ENCODE measurements around the gene SLC25A48. TPM values are rescaled to one million over a fixed set of nuclear protein-coding genes. Genes with fewer than 3 reads are reported as not detected.

The SLC25A48 gene
- total and polyA plus RNA-seq, 3 donors from 2014 or later, result 0.71 to 1.8 (median 1.4) TPM

GRCh38 chr5:135813758-135814157 lies 20.7 kb upstream of the SLC25A48 start:
- no peaks in the 10 kb centered on the region for H3K36me3 ChIP-seq (ENCODE audit: low read depth, missing control alignments)
- no peaks in the 10 kb centered on the region for H3K9me3 ChIP-seq
- no peak overlapping the region for H3K27ac ChIP-seq
- WGBS, 2 donors, result 79 to 91% methylated on average over 7 of the region's 7 CpGs
- intact Hi-C loops (cut with DNase I; ENCODE audit: low total_unique reads), result no loop called here
- no peaks in the 10 kb centered on the region for H3K4me1 ChIP-seq
- DNase-seq, result no peak
- TF ChIP-seq POLR2A (IDR thresholded peaks at IDR 0.05), result no peak
- TF ChIP-seq, protein P1, sequence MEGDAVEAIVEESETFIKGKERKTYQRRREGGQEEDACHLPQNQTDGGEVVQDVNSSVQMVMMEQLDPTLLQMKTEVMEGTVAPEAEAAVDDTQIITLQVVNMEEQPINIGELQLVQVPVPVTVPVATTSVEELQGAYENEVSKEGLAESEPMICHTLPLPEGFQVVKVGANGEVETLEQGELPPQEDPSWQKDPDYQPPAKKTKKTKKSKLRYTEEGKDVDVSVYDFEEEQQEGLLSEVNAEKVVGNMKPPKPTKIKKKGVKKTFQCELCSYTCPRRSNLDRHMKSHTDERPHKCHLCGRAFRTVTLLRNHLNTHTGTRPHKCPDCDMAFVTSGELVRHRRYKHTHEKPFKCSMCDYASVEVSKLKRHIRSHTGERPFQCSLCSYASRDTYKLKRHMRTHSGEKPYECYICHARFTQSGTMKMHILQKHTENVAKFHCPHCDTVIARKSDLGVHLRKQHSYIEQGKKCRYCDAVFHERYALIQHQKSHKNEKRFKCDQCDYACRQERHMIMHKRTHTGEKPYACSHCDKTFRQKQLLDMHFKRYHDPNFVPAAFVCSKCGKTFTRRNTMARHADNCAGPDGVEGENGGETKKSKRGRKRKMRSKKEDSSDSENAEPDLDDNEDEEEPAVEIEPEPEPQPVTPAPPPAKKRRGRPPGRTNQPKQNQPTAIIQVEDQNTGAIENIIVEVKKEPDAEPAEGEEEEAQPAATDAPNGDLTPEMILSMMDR (IDR thresholded peaks at IDR 0.05), result no peak
- no peak overlapping the region for H3K4me3 ChIP-seq
- H3K27me3 ChIP-seq, result no peaks in the 10 kb centered on the region

GRCh38 chr5:135814316-135814715 lies 20.1 kb upstream of the SLC25A48 start:
- no peaks in the 10 kb centered on the region for H3K4me1 ChIP-seq
- TF ChIP-seq POLR2A (IDR thresholded peaks at IDR 0.05), result no peak
- TF ChIP-seq, protein P1 (IDR thresholded peaks at IDR 0.05), result no peak
- no peaks in the 10 kb centered on the region for H3K36me3 ChIP-seq (ENCODE audit: low read depth, missing control alignments)
- H3K4me3 ChIP-seq, result no peak overlapping the region
- H3K27ac ChIP-seq, result no peak overlapping the region
- intact Hi-C loops (cut with DNase I; ENCODE audit: low total_unique reads), result no loop called here
- H3K27me3 ChIP-seq, result no peaks in the 10 kb centered on the region
- no peaks in the 10 kb centered on the region for H3K9me3 ChIP-seq
- DNase-seq, result no peak
- 88 to 90% methylated on average over 3 of the region's 3 CpGs for WGBS, 2 donors

DNA sequence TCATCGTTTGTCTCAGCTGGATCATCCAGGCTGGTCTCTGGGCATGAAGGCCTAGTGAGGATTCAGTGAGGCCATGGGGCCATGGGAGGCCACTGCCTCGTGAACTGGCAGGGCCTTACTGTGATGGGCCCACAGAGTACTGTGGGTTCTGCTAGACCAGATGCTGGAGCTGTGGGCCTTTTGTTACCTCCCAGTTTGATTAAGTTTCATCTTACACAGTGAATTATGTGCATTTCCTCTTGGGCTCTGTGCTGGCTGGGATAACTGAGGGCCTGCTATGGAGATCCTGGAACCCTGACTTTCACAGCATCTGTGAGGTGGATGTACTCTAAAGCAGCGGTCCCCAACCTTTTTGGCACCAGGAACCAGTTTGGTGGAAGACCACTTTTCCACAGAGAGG lies 19.7 kb upstream of the SLC25A48 start:
- 88 to 93% methylated on average over 3 of the region's 3 CpGs for WGBS, 2 donors
- no peak for DNase-seq
- TF ChIP-seq, protein P1 (IDR thresholded peaks at IDR 0.05), result no peak
- TF ChIP-seq POLR2A (IDR thresholded peaks at IDR 0.05), result no peak

GRCh38 chr5:135821061-135821801 lies 13.2 kb upstream of the SLC25A48 start:
- DNase-seq, result no peak
- H3K4me1 ChIP-seq, result no peaks in the 10 kb centered on the region
- TF ChIP-seq, protein P1 (IDR thresholded peaks at IDR 0.05), result no peak
- TF ChIP-seq POLR2A (IDR thresholded peaks at IDR 0.05), result no peak
- intact Hi-C loops (cut with DNase I; ENCODE audit: low total_unique reads), result no loop called here
- H3K36me3 ChIP-seq (ENCODE audit: low read depth, missing control alignments), result no peaks in the 10 kb centered on the region
- WGBS, 2 donors, result 95 to 97% methylated on average over 2 to 5 of the region's 5 CpGs
- H3K9me3 ChIP-seq, result no peaks in the 10 kb centered on the region
- H3K27me3 ChIP-seq, result no peaks in the 10 kb centered on the region
- no peak overlapping the region for H3K27ac ChIP-seq
- H3K4me3 ChIP-seq, result no peak overlapping the region

More for the DNA sequence above, 19.7 kb upstream of the SLC25A48 start:
- intact Hi-C loops (cut with DNase I; ENCODE audit: low total_unique reads), result no loop called here
- Histone ChIP-seq H3K36me3 (ENCODE audit: low read depth, missing control alignments) (no peaks in the 10 kb centered on the region), H3K4me1 (no peaks in the 10 kb centered on the region), H3K27ac (no peak overlapping the region), H3K9me3 (no peaks in the 10 kb centered on the region), H3K27me3 (no peaks in the 10 kb centered on the region), H3K4me3 (no peak overlapping the region)

- no peaks in the 10 kb centered on the region for H3K27me3 ChIP-seq
- H3K9me3 ChIP-seq, result no peaks in the 10 kb centered on the region
- H3K27ac ChIP-seq, result no peak overlapping the region
- DNase-seq, result no peak
- H3K4me1 ChIP-seq, result no peaks in the 10 kb centered on the region
- intact Hi-C loops (cut with DNase I; ENCODE audit: low total_unique reads), result no loop called here
- WGBS, 2 donors, result 92 to 100% methylated on average over 1 to 7 of the region's 7 CpGs
- no peaks in the 10 kb centered on the region for H3K36me3 ChIP-seq (ENCODE audit: low read depth, missing control alignments)
- TF ChIP-seq POLR2A (IDR thresholded peaks at IDR 0.05), result no peak
- TF ChIP-seq, protein P1 (IDR thresholded peaks at IDR 0.05), result no peak
- H3K4me3 ChIP-seq, result no peak overlapping the region
Observed at GRCh38 chr5:135821802-135822201, 12.7 kb upstream of the SLC25A48 start.
